BE2C (cell line): ENCODE results near the gene B4GALNT2.

Experiments
- DNase-seq: peaks from one replicate; pipeline ENCODE4 v3.0.0-alpha.2; 2020
- H3K27me3 ChIP-seq: fragments of 250-450 bp; sonication (Bioruptor Pico); 2 replicates; pipeline ENCODE4 v1.5.1; 2020; ENCODE audit warnings: mild to moderate bottlenecking
- H3K36me3 ChIP-seq: fragments of 250-450 bp; sonication (Bioruptor Pico); 2 replicates; pipeline ENCODE4 v1.5.1; 2020; ENCODE audit warnings: mild to moderate bottlenecking
- H3K4me1 ChIP-seq: fragments of 250-450 bp; sonication (Bioruptor Pico); 2 replicates; pipeline ENCODE4 v1.5.1; 2020
- H3K4me3 ChIP-seq: 2 replicates; pipeline ENCODE4 v1.5.1; 2011; ENCODE audit warnings: low read depth, low read length
- H3K9me3 ChIP-seq: fragments of 250-450 bp; sonication (Bioruptor Pico); 2 replicates; pipeline ENCODE4 v1.5.1; 2020
- TF ChIP-seq, protein P1 (sequence below): IDR thresholded peaks from 2 replicates; pipeline ENCODE4 v1.5.1; 2012; ENCODE audit warnings: mild to moderate bottlenecking, low read depth, low read length

Gene B4GALNT2

DNA sequence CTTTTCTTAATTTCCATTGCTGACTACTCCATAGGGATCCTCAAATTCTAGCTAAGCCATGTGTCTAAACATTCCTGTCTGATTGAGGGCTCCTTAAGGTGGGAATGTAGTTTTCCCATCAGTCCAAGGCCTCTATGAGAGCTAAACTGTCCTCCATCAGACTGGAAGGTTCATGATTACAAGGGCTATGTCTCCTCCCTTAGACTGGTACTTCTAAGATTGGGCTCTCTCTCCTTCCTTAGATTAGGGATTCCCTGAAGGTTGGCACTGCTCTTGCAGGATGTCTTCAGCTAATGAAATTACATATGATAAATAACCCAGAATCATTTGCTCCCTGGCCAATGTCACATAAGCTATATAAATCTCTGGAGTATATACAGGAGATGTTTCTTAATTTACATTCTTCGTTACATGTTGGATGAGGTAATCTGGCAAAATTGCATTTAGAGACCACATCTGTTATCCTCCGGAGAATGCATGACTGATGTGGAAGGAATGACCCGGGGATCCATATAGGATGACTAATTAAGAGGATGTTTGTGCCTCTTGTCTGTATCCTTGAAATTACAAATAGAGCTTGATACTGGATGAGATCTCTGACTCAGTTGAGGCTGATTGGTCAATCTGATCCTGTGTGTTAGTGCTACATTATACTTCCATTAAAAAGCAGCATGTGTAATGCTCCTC lies 14.2 kb downstream of the B4GALNT2 start:
- TF ChIP-seq, protein P1, sequence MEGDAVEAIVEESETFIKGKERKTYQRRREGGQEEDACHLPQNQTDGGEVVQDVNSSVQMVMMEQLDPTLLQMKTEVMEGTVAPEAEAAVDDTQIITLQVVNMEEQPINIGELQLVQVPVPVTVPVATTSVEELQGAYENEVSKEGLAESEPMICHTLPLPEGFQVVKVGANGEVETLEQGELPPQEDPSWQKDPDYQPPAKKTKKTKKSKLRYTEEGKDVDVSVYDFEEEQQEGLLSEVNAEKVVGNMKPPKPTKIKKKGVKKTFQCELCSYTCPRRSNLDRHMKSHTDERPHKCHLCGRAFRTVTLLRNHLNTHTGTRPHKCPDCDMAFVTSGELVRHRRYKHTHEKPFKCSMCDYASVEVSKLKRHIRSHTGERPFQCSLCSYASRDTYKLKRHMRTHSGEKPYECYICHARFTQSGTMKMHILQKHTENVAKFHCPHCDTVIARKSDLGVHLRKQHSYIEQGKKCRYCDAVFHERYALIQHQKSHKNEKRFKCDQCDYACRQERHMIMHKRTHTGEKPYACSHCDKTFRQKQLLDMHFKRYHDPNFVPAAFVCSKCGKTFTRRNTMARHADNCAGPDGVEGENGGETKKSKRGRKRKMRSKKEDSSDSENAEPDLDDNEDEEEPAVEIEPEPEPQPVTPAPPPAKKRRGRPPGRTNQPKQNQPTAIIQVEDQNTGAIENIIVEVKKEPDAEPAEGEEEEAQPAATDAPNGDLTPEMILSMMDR, result no peak
- Histone ChIP-seq H3K9me3 (no peaks in the 10 kb centered on the region), H3K27me3 (peaks cover 17% of the 10 kb centered on the region), H3K4me1 (no peaks in the 10 kb centered on the region), H3K36me3 (no peaks in the 10 kb centered on the region), H3K4me3 (no peak overlapping the region)
- no peak for DNase-seq

DNA sequence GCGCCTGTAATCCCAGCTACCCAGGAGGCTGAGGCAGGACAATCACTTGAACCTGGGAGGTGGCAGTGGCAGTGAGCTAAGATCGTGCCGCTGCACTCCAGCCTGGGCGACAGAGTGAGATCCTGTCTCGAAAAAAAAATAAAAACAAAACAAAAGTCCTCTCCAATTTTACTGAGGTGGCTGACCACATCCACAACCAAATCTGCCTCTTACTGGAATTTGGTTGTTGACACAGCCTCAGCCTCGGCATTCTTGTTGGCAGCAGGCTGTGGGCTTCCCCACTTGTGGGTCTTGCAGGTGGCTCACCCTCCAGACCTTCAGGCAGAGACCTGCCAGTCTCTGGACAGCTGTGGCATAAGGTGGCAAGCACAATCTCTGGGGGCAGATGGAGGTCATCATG lies 15.6 kb downstream of the B4GALNT2 start:
- DNase-seq, result no peak
- peaks cover 25% of the 10 kb centered on the region for H3K27me3 ChIP-seq
- TF ChIP-seq, protein P1, result no peak
- H3K9me3 ChIP-seq, result no peaks in the 10 kb centered on the region
- no peaks in the 10 kb centered on the region for H3K36me3 ChIP-seq
- H3K4me3 ChIP-seq, result no peak overlapping the region
- H3K4me1 ChIP-seq, result no peaks in the 10 kb centered on the region

GRCh38 chr17:49151996-49152395 lies 19.4 kb downstream of the B4GALNT2 start:
- H3K27me3 ChIP-seq, result peaks cover 56% of the 10 kb centered on the region
- TF ChIP-seq, protein P1, result no peak
- DNase-seq, result no peak

GRCh38 chr17:49156256-49156655 lies 23.7 kb downstream of the B4GALNT2 start:
- TF ChIP-seq, protein P1, result no peak
- Histone ChIP-seq H3K4me1 (no peaks in the 10 kb centered on the region), H3K27me3 (peaks cover 84% of the 10 kb centered on the region), H3K9me3 (no peaks in the 10 kb centered on the region), H3K4me3 (no peak overlapping the region), H3K36me3 (no peaks in the 10 kb centered on the region)
- DNase-seq, result no peak

More at GRCh38 chr17:49151996-49152395, 19.4 kb downstream of the B4GALNT2 start:
- no peaks in the 10 kb centered on the region for H3K9me3 ChIP-seq
- no peaks in the 10 kb centered on the region for H3K36me3 ChIP-seq
- H3K4me3 ChIP-seq, result no peak overlapping the region
- no peaks in the 10 kb centered on the region for H3K4me1 ChIP-seq

DNA sequence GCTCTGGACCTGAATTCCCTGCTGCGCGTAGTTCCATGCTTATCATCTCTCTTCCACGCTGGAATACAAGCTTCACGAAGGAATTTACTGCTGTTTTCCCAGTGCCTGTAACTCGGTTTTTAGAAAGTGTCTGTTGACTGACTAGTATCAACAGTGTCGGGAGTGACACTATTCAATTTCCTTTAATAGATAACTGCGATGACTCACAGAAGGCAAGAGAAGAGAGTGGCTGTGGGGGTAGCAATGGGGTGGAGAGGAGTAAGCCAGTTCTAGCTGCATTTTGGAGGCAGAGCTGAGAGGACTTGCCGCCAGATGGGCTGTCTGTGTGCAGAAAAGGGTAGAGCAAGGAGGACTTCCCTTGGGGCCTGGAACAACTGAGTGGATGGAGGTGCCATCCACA lies 25.2 kb downstream of the B4GALNT2 start:
- no peaks in the 10 kb centered on the region for H3K9me3 ChIP-seq
- H3K4me1 ChIP-seq, result no peaks in the 10 kb centered on the region
- TF ChIP-seq, protein P1, result no peak
- DNase-seq, result no peak
- H3K4me3 ChIP-seq, result no peak overlapping the region
- H3K36me3 ChIP-seq, result no peaks in the 10 kb centered on the region
- H3K27me3 ChIP-seq, result peaks cover 79% of the 10 kb centered on the region

- no peak for DNase-seq
- TF ChIP-seq, protein P1, result no peak
These were observed 30.3 kb downstream of the B4GALNT2 start for GRCh38 chr17:49162866-49163265.

More at GRCh38 chr17:49162866-49163265, 30.3 kb downstream of the B4GALNT2 start:
- H3K36me3 ChIP-seq, result no peaks in the 10 kb centered on the region
- H3K4me3 ChIP-seq, result no peak overlapping the region
- H3K27me3 ChIP-seq, result peaks cover 75% of the 10 kb centered on the region
- no peaks in the 10 kb centered on the region for H3K4me1 ChIP-seq
- 0 out of 2 replicates have a peak, but pooled peaks cover 2% of the 10 kb centered on the region for H3K9me3 ChIP-seq
